Peyer's patch (tissue), 4 donors: ENCODE data around the gene LRP11. TPM values are rescaled to one million over a fixed set of nuclear protein-coding genes. Genes with fewer than 3 reads are reported as not detected.

Source experiments
- DNase-seq, 3 donors: peaks; one replicate each; pipeline ENCODE4 v3.0.0-alpha.2; 2017 to 2019
- H3K27ac ChIP-seq, 4 donors: fragments of 200-600 bp; sonication (generic); one replicate each; pipeline ENCODE4 v1.5.1; 2016 to 2019
- H3K27me3 ChIP-seq, 2 donors: fragments of 200-600 bp; sonication (generic); one replicate each; pipeline ENCODE4 v1.5.1; 2019
- H3K36me3 ChIP-seq, 3 donors: fragments of 200-600 bp; sonication (generic); one replicate each; pipeline ENCODE4 v1.5.1; 2016 to 2019
- H3K4me1 ChIP-seq, 4 donors: fragments of 200-600 bp; sonication (generic); one replicate each; pipeline ENCODE4 v1.5.1; 2016 to 2019
- H3K4me3 ChIP-seq, 4 donors: fragments of 200-600 bp; sonication (generic); 1 replicate in 3 of 4; 2 replicates in 1 of 4; pipeline ENCODE4 v1.5.1; 2016 to 2019; ENCODE audit warnings: mild to moderate bottlenecking in 1 of 4
- H3K9me3 ChIP-seq, 4 donors: fragments of 200-600 bp; sonication (generic); one replicate each; pipeline ENCODE4 v1.5.1; 2016 to 2019; ENCODE audit warnings: mild to moderate bottlenecking in 1 of 4
- CTCF ChIP-seq, 6 experiments: fragments of 450-650 bp in 4 of 6; fragments of 200-600 bp in 2 of 6; sonication (generic) in 1 of 6; IDR thresholded peaks; one replicate each; pipeline ENCODE4 v1.5.1; 2017 to 2019; ENCODE audit warnings: antibody characterized with exemption in 6 of 6, mild to moderate bottlenecking in 3 of 6, moderate library complexity in 1 of 6
- POLR2A ChIP-seq, 2 donors: fragments of 450-650 bp; IDR thresholded peaks; one replicate each; pipeline ENCODE4 v1.5.1; 2017; ENCODE audit warnings: antibody characterized with exemption in 2 of 2, mild to moderate bottlenecking in 2 of 2, moderate library complexity in 2 of 2
- total RNA-seq, 4 donors: library from RNA; depleted of rRNA; stranded (reverse); fragments of >200 nt; gene quantifications; one replicate each; pipeline ENCODE4 v1.1.0, GENCODE V29; 2016

LRP11 gene
- total RNA-seq, 4 donors from 2014 or later: 3.7 to 14.6 (median 11.0) TPM

- H3K4me1 ChIP-seq: peaks cover 0 to 27% (median 3%) of the 10 kb centered on the region in 4 donors
- no peaks in the 10 kb centered on the region for H3K36me3 ChIP-seq
- H3K9me3 ChIP-seq: no peaks in the 10 kb centered on the region
- H3K27ac ChIP-seq: no peak overlapping the region
- no peaks in the 10 kb centered on the region for H3K27me3 ChIP-seq
- H3K4me3 ChIP-seq: no peak overlapping the region
- no peak for TF ChIP-seq POLR2A (IDR thresholded peaks at IDR 0.05)
- no peak for DNase-seq
Measured at GRCh38 chr6:149899926-149900619, 35.9 kb upstream of the LRP11 start.

- Histone ChIP-seq H3K27ac (no peak overlapping the region), H3K9me3 (no peaks in the 10 kb centered on the region), H3K27me3 (no peaks in the 10 kb centered on the region), H3K4me1 (peaks cover 0 to 31% (median 4%) of the 10 kb centered on the region in 4 donors), H3K36me3 (no peaks in the 10 kb centered on the region), H3K4me3 (no peak overlapping the region)
- DNase-seq: no peak
- TF ChIP-seq CTCF (IDR thresholded peaks at IDR 0.05) (no peak), POLR2A (IDR thresholded peaks at IDR 0.05) (no peak)
Measured at GRCh38 chr6:149899486-149899885, 35.3 kb upstream of the LRP11 start.

- no peaks in the 10 kb centered on the region for H3K9me3 ChIP-seq
- H3K27ac ChIP-seq: no peak overlapping the region
- no peak for DNase-seq
- peaks cover 0 to 31% (median 4%) of the 10 kb centered on the region in 4 donors for H3K4me1 ChIP-seq
- no peak for TF ChIP-seq POLR2A (IDR thresholded peaks at IDR 0.05)
- no peak for TF ChIP-seq CTCF (IDR thresholded peaks at IDR 0.05)
- no peaks in the 10 kb centered on the region for H3K27me3 ChIP-seq
- no peak overlapping the region for H3K4me3 ChIP-seq
- H3K36me3 ChIP-seq: no peaks in the 10 kb centered on the region
Measured at GRCh38 chr6:149898966-149899365, 34.8 kb upstream of the LRP11 start.

GRCh38 chr6:149897855-149898744, 33.9 kb upstream of the LRP11 start, which contains the start of gene RAET1E:
TSS of gene RAET1E (minus strand) at chr6:149898113. CDS start at chr6:149890901, 7,212 bp downstream.
- DNase-seq: no peak
- peak within 1 kb of the TSS in 3 of 4 donors; percentile 4 to 27 (median 13) for H3K4me3 ChIP-seq
- no peak for TF ChIP-seq CTCF (IDR thresholded peaks at IDR 0.05)
- TF ChIP-seq POLR2A (IDR thresholded peaks at IDR 0.05): no peak
- H3K9me3 ChIP-seq: no peaks in the 10 kb centered on the region
- peaks cover 0 to 31% (median 4%) of the 10 kb centered on the region in 4 donors for H3K4me1 ChIP-seq
- H3K27ac ChIP-seq: peak within 1 kb of the TSS in 3 of 4 donors; percentile 46 to 66 (median 61)
- H3K36me3 ChIP-seq: no peaks in the 10 kb centered on the region
- H3K27me3 ChIP-seq: no peaks in the 10 kb centered on the region

- Histone ChIP-seq H3K4me3 (peak overlapping the region in 3 of 4 donors; percentile 4 to 27 (median 13)), H3K36me3 (no peaks in the 10 kb centered on the region), H3K9me3 (no peaks in the 10 kb centered on the region), H3K27me3 (no peaks in the 10 kb centered on the region), H3K27ac (peak overlapping the region in 3 of 4 donors; percentile 46 to 66 (median 61)), H3K4me1 (peaks cover 0 to 31% (median 4%) of the 10 kb centered on the region in 4 donors)
- TF ChIP-seq POLR2A (IDR thresholded peaks at IDR 0.05) (no peak), CTCF (IDR thresholded peaks at IDR 0.05) (no peak)
- peak; percentile 34 to 81 (median 62) for DNase-seq
Measured at GRCh38 chr6:149897015-149897697, 33.0 kb upstream of the LRP11 start.
